Astrocyte of the cerebellum (primary cell): ENCODE results near the gene EDNRB.

ENCODE experiments used
- DNase-seq: peaks from one replicate; pipeline ENCODE4 v3.0.0-alpha.2; 2011; ENCODE audit warnings: low read depth
- H3K4me3 ChIP-seq: 2 replicates; pipeline ENCODE4 v1.5.1; 2011; ENCODE audit warnings: mild to moderate bottlenecking, low read depth, low read length, moderate library complexity
- CTCF ChIP-seq: IDR thresholded peaks from 2 replicates; pipeline ENCODE4 v1.5.1; 2012; ENCODE audit warnings: low read length, low read depth, moderate library complexity, mild to moderate bottlenecking; ENCODE audit errors: missing control alignments
- in situ Hi-C: cut with HindIII; loops from 2 replicates; pipeline ENCODE4 v1.10.0; 2017; ENCODE audit warnings: low sequenced_read_pairs

The EDNRB gene

GRCh38 chr13:77928909-77929308, 10.3 kb upstream of the EDNRB start:
- no peak for TF ChIP-seq CTCF
- no peak for DNase-seq
- H3K4me3 ChIP-seq = no peak overlapping the region
- in situ Hi-C loops = no loop called here

- H3K4me3 ChIP-seq = no peak overlapping the region
- no peak for TF ChIP-seq CTCF
- no peak for DNase-seq
- in situ Hi-C loops = no loop called here
Observed at GRCh38 chr13:77925616-77926015, 7.0 kb upstream of the EDNRB start.

- peak overlapping the region; percentile 56 for H3K4me3 ChIP-seq
- DNase-seq = no peak
- no peak for TF ChIP-seq CTCF
- in situ Hi-C loops = no loop called here
Observed at GRCh38 chr13:77919921-77920294, 1.3 kb upstream of the EDNRB start.

DNA sequence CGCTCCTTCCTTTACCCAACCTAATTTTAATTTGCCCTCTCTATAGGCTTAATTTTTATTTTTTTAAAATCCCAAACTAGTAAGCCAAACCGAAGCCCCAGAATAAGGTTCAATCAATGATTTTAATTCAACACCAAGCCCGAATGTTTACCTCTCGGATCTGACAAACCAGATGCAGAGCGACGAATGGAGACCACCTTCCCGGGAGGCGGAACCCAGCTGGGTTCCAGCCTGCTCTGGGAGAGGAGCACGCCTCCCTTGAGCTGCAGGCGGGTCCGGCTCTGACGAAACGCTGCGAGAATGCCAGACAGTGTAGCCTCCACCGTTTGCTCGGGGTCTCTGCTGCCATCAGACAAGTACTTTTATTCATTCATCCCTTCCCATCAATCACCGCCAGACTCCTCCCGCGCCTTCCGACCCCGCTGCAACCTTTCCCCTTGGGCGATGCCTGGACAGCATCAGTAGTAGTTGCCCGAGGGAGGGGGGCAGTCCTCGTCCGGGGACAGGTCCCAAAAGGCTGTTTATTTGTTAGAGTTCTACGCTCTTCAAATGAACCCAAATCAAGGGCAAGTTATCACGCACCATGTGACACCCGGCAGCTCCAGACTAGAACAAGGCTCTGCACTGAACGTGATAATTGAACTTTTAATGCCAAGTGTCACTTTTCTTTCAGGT, 752 bp upstream of the EDNRB start:
- peak overlapping the region; percentile 56 for H3K4me3 ChIP-seq
- DNase-seq = no peak
- in situ Hi-C loops = no loop called here

GRCh38 chr13:77916488-77916887, 2.1 kb downstream of the EDNRB start:
- TF ChIP-seq CTCF = no peak
- DNase-seq = no peak
- in situ Hi-C loops = no loop called here
- no peak overlapping the region for H3K4me3 ChIP-seq

More for the DNA sequence above, 752 bp upstream of the EDNRB start:
- TF ChIP-seq CTCF = no peak

DNA sequence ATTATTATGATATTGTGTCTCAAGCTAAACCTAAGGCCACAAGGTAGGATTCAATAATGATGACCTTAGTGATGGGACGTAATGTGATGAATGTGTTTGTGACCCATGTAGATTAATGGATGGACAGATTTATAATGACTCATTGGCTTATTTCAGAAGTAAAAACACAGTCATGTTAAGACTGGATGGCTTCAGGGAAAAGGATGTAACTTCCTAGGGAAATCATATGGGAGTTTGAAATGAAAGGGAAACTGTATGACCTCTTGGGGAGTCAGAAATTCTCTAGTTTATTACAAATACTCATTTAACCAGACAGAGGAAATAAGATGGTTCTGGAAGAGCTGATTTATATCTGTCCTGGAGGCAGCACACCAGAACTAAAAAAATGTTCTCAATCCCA, 2.9 kb downstream of the EDNRB start:
- H3K4me3 ChIP-seq = no peak overlapping the region
- TF ChIP-seq CTCF = no peak
- in situ Hi-C loops = no loop called here
- DNase-seq = no peak
